CD4-positive, alpha-beta T cell treated with Interleukin-4 for 1 hour (primary cell): ENCODE measurements around the gene OR5M10.
"Not testable (repeated sequence)": the region's sequence is repeated elsewhere in the genome, so short reads cannot be mapped to it uniquely, and the experiment has no call there.

ENCODE experiments used
- DNase-seq, 2 donors: peaks; one replicate each; pipeline ENCODE4 v3.0.0-alpha.2; 2020 to 2022

OR5M10 gene

GRCh38 chr11:56577621-56578020, at the start of gene OR5M10:
OR5M10 (minus strand) TSS chr11:56577721; CDS start chr11:56577721, 0 bp downstream.
- no peak for DNase-seq

- no peak for DNase-seq
Observed at GRCh38 chr11:56625946-56626345, 48.4 kb upstream of the OR5M10 start.

- no peak for DNase-seq
Observed at GRCh38 chr11:56624661-56625110, 47.2 kb upstream of the OR5M10 start.

GRCh38 chr11:56611174-56611573, 33.7 kb upstream of the OR5M10 start:
- DNase-seq = no peak

GRCh38 chr11:56592088-56592717, 14.7 kb upstream of the OR5M10 start:
- not testable (repeated sequence) for DNase-seq

- no peak for DNase-seq
Observed at GRCh38 chr11:56558574-56558973, 18.9 kb downstream of the OR5M10 start.

GRCh38 chr11:56554691-56555090, 22.8 kb downstream of the OR5M10 start:
- DNase-seq = not testable (repeated sequence)

- DNase-seq = no peak
Observed at GRCh38 chr11:56545531-56545930, 32.0 kb downstream of the OR5M10 start.

GRCh38 chr11:56543739-56544138, 33.8 kb downstream of the OR5M10 start:
- no peak for DNase-seq

GRCh38 chr11:56543157-56543556, 34.4 kb downstream of the OR5M10 start, which contains the start of gene OR5M11:
OR5M11 (minus strand) TSS chr11:56543257; CDS start chr11:56543257, 0 bp downstream.
- no peak for DNase-seq

- DNase-seq = no peak
Observed at GRCh38 chr11:56533054-56533740, 44.3 kb downstream of the OR5M10 start.

- DNase-seq = no peak
Observed at GRCh38 chr11:56531856-56532255, 45.7 kb downstream of the OR5M10 start.
